SJSA1 (cell line): ENCODE results near the gene EIF2A. TPM values are rescaled to one million over a fixed set of nuclear protein-coding genes. Genes with fewer than 3 reads are reported as not detected.
"Not testable (repeated sequence)": the region's sequence is repeated elsewhere in the genome, so short reads cannot be mapped to it uniquely, and the experiment has no call there.

Source experiments
- DNase-seq, 2 experiments: peaks; one replicate each; pipeline ENCODE4 v3.0.0-alpha.2; 2015 to 2020; ENCODE audit warnings: low spot score in 2 of 2, low read depth in 1 of 2
- H3K27ac ChIP-seq: fragments of 250-450 bp; sonication (Bioruptor Pico); 2 replicates; pipeline ENCODE4 v1.5.1; 2020; ENCODE audit warnings: mild to moderate bottlenecking, moderate library complexity
- H3K27me3 ChIP-seq: fragments of 250-450 bp; sonication (Bioruptor Pico); replicated peaks from 2 replicates; pipeline ENCODE4 v1.5.1; 2020; ENCODE audit warnings: mild to moderate bottlenecking, moderate library complexity
- H3K36me3 ChIP-seq: fragments of 250-450 bp; sonication (Bioruptor Pico); 2 replicates; pipeline ENCODE4 v1.5.1; 2020; ENCODE audit warnings: mild to moderate bottlenecking
- H3K4me1 ChIP-seq: fragments of 250-450 bp; sonication (Bioruptor Pico); replicated peaks from 2 replicates; pipeline ENCODE4 v1.6.1; 2021; ENCODE audit warnings: mild to moderate bottlenecking
- H3K4me3 ChIP-seq: fragments of 250-450 bp; sonication (Bioruptor Pico); 2 replicates; pipeline ENCODE4 v1.5.1; 2020; ENCODE audit warnings: mild to moderate bottlenecking
- H3K9me3 ChIP-seq: fragments of 250-450 bp; sonication (Bioruptor Pico); replicated peaks from 2 replicates; pipeline ENCODE4 v1.5.1; 2020; ENCODE audit warnings: mild to moderate bottlenecking
- total RNA-seq: library from RNA; depleted of rRNA; stranded (reverse); fragments of >200 nt; shearing (Covaris generic); gene quantifications from 2 replicates; pipeline ENCODE4 v1.2.3, GENCODE V29; 2014; rRNA removed

The EIF2A gene
- 76.2 and 95.2 TPM in 2 replicates for total RNA-seq

- Histone ChIP-seq H3K9me3 (no peaks in the 10 kb centered on the region), H3K4me1 (peaks cover 13% of the 10 kb centered on the region; the same call in 1 of the 2 replicates), H3K36me3 (peaks cover 28% of the 10 kb centered on the region), H3K27me3 (no peaks in the 10 kb centered on the region), H3K27ac (peak within 1 kb of the TSS; percentile 84), H3K4me3 (peak within 1 kb of the TSS; percentile 87)
- DNase-seq: peak; percentile 97 to 98
Measured at GRCh38 chr3:150546226-150547044, at the start of gene EIF2A, which contains the start of gene SERP1. EIF2A (plus strand) TSS chr3:150546787; CDS start chr3:150546803, 16 bp downstream. SERP1 (minus strand) TSS chr3:150546496; CDS start chr3:150546135, 361 bp downstream.

DNA sequence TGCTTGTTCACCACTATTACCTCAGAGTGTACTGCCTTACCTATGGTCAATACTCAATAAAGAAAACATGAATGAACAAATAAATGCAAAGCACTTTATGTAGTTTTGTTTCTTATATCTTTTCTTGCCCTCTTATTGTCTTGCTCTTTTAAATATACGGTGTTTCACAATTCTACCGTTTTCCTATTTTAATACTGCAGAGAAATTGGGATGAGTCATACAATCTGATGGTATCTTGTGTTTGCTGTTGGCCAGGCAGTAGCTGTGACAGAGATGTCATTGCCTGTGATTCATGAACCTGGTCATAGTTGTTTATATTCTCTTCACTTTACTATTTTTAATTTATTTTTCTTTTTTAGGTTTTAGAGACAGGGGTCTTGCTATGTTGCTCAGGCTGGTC, 48.6 kb upstream of the EIF2A start:
- Histone ChIP-seq H3K4me1 (peaks cover 14% of the 10 kb centered on the region), H3K9me3 (0 out of 2 replicates have a peak, but pooled peaks cover 4% of the 10 kb centered on the region), H3K27ac (peak overlapping the region; percentile 56), H3K36me3 (no peaks in the 10 kb centered on the region), H3K27me3 (no peaks in the 10 kb centered on the region), H3K4me3 (no peak overlapping the region)
- peak; percentile 48 to 52 for DNase-seq

DNA sequence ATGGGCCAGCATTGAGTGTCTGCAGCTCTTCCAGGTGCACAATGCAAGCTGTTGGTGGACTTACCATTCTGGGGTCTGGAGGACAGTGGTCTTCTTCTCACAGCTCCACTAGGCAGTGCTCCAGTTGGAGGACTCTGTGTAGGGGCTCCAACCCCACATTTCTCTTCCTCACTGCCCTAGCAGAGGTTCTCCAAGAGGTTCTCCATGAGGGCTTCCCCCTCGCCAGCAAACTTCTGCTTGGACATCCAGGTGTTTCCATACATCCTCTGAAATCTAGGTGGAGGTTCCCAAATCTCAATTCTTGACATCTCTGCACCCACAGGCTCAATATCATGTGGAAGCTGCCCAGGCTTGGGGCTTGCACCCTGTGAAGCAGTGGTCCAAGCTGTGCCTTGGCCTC, 45.6 kb upstream of the EIF2A start:
- not testable (repeated sequence) for DNase-seq, H3K36me3 ChIP-seq, H3K27me3 ChIP-seq, H3K27ac ChIP-seq, H3K4me3 ChIP-seq, H3K9me3 ChIP-seq
- peaks cover 14% of the 10 kb centered on the region for H3K4me1 ChIP-seq

GRCh38 chr3:150503402-150504099, 43.0 kb upstream of the EIF2A start:
- Histone ChIP-seq H3K4me1 (no peaks in the 10 kb centered on the region), H3K27ac (no peak overlapping the region), H3K9me3 (0 out of 2 replicates have a peak, but pooled peaks cover 4% of the 10 kb centered on the region), H3K27me3 (no peaks in the 10 kb centered on the region), H3K36me3 (no peaks in the 10 kb centered on the region), H3K4me3 (no peak overlapping the region)
- no peak for DNase-seq

- H3K4me1 ChIP-seq: no peaks in the 10 kb centered on the region
- no peaks in the 10 kb centered on the region for H3K36me3 ChIP-seq
- H3K9me3 ChIP-seq: 0 out of 2 replicates have a peak, but pooled peaks cover 4% of the 10 kb centered on the region
- DNase-seq: no peak
- no peak overlapping the region for H3K4me3 ChIP-seq
- H3K27ac ChIP-seq: no peak overlapping the region
- no peaks in the 10 kb centered on the region for H3K27me3 ChIP-seq
Measured at GRCh38 chr3:150504483-150504882, 42.1 kb upstream of the EIF2A start.

- Histone ChIP-seq H3K4me3 (no peak overlapping the region), H3K27ac (no peak overlapping the region), H3K36me3 (no peaks in the 10 kb centered on the region), H3K9me3 (no peaks in the 10 kb centered on the region), H3K27me3 (no peaks in the 10 kb centered on the region), H3K4me1 (no peaks in the 10 kb centered on the region; the same call in 1 of the 2 replicates)
- no peak for DNase-seq
Measured at GRCh38 chr3:150508401-150508800, 38.2 kb upstream of the EIF2A start.

DNA sequence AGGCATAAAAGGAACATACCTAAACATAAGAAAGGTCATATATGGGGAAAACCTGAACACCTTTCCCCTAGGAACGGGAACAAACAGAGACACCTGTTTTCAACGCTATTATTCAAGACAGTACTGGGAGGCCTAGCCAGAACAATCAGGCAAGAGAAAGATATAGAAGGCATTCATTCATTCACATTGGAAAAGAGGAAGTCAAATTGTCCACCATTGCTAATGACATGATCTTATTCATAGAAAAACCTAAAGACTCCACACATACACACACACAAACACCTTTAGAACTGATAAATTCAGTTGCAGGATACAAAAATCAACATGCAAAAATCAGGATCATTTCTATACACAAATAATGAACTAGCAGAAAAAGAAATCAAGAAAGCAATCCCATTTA, 36.8 kb upstream of the EIF2A start:
- no peak overlapping the region for H3K27ac ChIP-seq
- no peak overlapping the region for H3K4me3 ChIP-seq
- H3K36me3 ChIP-seq: no peaks in the 10 kb centered on the region
- H3K9me3 ChIP-seq: no peaks in the 10 kb centered on the region
- no peaks in the 10 kb centered on the region; the same call in 1 of the 2 replicates for H3K4me1 ChIP-seq
- no peaks in the 10 kb centered on the region for H3K27me3 ChIP-seq
- DNase-seq: no peak

DNA sequence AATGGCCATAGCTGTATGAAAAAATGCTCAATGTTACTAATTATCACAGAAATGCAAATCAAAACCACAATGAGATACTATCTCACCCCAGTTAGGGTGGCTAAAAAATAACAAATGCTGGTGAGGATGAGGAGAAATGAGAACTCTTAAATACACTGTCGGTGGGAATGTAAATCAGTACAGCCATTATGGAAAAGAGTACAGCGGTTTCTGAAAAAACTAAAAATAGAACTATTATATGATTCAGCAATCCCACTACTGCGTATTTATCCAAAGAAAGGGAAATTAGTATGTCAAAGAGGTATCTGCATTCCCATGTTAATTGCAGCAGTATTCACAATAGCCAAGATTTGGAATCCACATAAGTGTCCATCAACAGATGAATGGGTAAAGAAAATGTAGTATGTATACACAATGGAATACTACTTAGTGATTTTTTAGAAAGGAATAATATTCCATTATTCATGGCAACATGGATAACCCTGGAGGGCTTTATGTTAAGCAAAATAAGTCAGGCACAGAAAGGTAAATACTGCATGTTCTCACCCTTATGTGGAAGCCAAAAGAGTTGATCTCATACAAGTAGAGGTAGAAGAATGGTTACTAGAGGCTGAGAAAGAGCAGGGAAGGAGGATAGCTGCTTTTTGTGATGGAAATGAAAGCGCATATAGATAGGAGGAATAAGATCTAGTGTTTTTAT, 35.3 kb upstream of the EIF2A start:
- Histone ChIP-seq H3K27ac (no peak overlapping the region), H3K36me3 (no peaks in the 10 kb centered on the region), H3K9me3 (no peaks in the 10 kb centered on the region), H3K4me1 (no peaks in the 10 kb centered on the region; the same call in 1 of the 2 replicates), H3K27me3 (no peaks in the 10 kb centered on the region), H3K4me3 (no peak overlapping the region)
- no peak for DNase-seq

DNA sequence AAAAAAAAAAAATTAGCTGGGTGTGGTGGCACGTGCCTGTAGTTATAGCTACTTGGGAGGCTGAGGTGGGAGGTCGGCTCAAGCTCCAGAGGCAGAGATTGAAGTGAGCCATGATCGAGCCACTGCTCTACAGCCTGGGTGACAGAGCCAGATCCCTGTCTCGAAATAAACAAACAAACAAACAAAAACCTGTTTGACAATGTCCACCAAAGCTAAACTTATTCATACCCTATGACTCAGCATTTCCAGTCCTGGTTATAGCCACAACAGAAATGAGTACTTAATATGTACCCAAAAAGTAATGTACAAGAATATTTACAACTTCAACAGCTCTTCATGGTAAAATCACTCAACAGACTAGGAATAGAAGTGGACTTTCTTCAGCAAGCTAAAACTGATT, 31.4 kb upstream of the EIF2A start:
- no peak overlapping the region for H3K4me3 ChIP-seq

DNA sequence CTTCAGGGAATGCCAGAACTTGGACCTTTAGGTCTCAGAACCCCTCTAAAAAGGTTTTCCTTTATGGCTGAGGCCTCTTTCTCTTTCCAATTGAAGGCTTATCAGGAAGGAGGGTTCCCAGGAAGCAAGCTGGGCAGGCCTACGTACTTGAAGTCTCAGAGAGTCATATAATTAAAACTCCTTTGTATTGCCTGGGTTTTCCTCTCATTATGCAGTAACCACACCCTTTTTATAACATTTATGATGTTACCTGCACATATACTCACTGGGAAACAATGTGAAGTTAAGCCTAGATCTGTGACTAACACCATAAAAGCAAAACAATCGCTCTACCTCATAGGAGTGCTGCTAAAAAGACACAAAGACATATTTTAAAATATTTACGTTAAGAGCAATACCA, 27.6 kb upstream of the EIF2A start:
- no peaks in the 10 kb centered on the region for H3K4me1 ChIP-seq
- no peaks in the 10 kb centered on the region for H3K27me3 ChIP-seq
- no peak overlapping the region for H3K27ac ChIP-seq
- no peak for DNase-seq
- no peak overlapping the region for H3K4me3 ChIP-seq
- no peaks in the 10 kb centered on the region for H3K36me3 ChIP-seq
- H3K9me3 ChIP-seq: no peaks in the 10 kb centered on the region

More for the DNA sequence above, 31.4 kb upstream of the EIF2A start:
- no peak for DNase-seq
- Histone ChIP-seq H3K36me3 (no peaks in the 10 kb centered on the region), H3K27ac (no peak overlapping the region), H3K4me1 (no peaks in the 10 kb centered on the region; the same call in 1 of the 2 replicates), H3K9me3 (no peaks in the 10 kb centered on the region), H3K27me3 (no peaks in the 10 kb centered on the region)

DNA sequence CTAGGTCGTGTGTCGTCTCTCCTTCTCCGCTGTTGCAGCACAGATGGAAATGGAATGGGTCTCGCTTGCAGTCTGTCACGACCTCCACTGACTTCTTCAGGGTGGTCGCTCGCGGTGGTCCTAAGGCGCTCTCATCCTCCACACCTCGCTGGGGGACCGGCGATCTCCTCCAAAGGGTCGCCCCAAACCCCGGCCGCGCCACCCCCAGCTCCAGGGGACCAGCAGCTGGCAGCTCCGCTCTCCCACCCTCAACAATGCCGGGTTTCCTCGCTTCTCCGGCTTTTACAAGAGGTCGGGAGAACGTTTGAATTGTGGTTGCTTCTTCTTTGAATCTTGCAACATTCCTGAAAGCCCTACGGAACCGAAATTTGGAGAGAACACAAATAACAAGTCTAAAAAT, 26.2 kb upstream of the EIF2A start:
- no peak overlapping the region for H3K27ac ChIP-seq
- no peaks in the 10 kb centered on the region for H3K9me3 ChIP-seq
- no peaks in the 10 kb centered on the region for H3K4me1 ChIP-seq
- H3K36me3 ChIP-seq: no peaks in the 10 kb centered on the region
- H3K4me3 ChIP-seq: peak overlapping the region; percentile 33
- no peak for DNase-seq
- H3K27me3 ChIP-seq: no peaks in the 10 kb centered on the region

GRCh38 chr3:150521463-150521862, 25.1 kb upstream of the EIF2A start:
- no peaks in the 10 kb centered on the region for H3K9me3 ChIP-seq
- H3K27ac ChIP-seq: no peak overlapping the region
- no peak for DNase-seq
- H3K4me1 ChIP-seq: no peaks in the 10 kb centered on the region
- H3K36me3 ChIP-seq: no peaks in the 10 kb centered on the region
- H3K27me3 ChIP-seq: no peaks in the 10 kb centered on the region
- H3K4me3 ChIP-seq: no peak overlapping the region

DNA sequence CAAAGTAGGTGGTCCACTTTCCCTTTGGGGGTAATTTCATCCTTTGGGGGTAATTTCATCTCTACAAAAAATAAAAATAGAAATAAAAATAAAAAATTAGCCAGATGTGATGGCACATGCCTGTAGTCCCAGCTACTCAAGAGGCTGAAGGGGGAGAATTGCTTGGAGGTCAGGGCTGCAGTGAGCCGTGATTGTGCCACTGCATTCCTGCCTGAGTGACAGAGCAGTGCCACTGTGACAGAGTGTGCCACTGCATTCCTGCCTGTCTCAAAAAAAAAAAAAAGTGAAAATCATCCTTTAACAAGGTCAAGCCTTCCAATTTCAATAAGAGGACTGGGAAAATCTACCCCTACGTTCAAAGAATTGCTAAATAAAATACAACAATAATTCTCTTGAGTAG, 23.0 kb upstream of the EIF2A start:
- no peaks in the 10 kb centered on the region for H3K9me3 ChIP-seq
- H3K27ac ChIP-seq: no peak overlapping the region
- no peaks in the 10 kb centered on the region for H3K27me3 ChIP-seq
- H3K36me3 ChIP-seq: no peaks in the 10 kb centered on the region
- H3K4me3 ChIP-seq: no peak overlapping the region
- H3K4me1 ChIP-seq: 0 out of 2 replicates have a peak, but pooled peaks cover 6% of the 10 kb centered on the region
- no peak for DNase-seq
